ENCODE measurements around the gene ERGIC1. TPM values are rescaled to one million over a fixed set of nuclear protein-coding genes. Genes with fewer than 3 reads are reported as not detected.

The ERGIC1 gene
- total and polyA plus RNA-seq, 10 of the 15 experiments (the other 5 are each of a cell fraction or from before 2014, with no cell fraction given) = 8.8 to 104 (median 76.3) TPM

- Histone ChIP-seq H3K4me3 (no peak overlapping the region), H3K36me3 (ENCODE audit: control insufficient read depth in 2 of 2, insufficient read depth in 2 of 2, low read length in 1 of 2) (peaks cover 10 to 18% of the 10 kb centered on the region in 2 experiments; a peak in 2 of 4 replicates), H2AFZ (ENCODE audit: control insufficient read depth, low read depth, low read length) (no peak overlapping the region), H3K79me2 (ENCODE audit: control insufficient read depth, insufficient read depth, low read length) (no peaks in the 10 kb centered on the region), H3K4me2 (ENCODE audit: control insufficient read depth, insufficient read depth) (no peak overlapping the region), H4K20me1 (ENCODE audit: control insufficient read depth, insufficient read depth) (no peaks in the 10 kb centered on the region; the same call in 1 of the 2 replicates), H3K4me1 (ENCODE audit: control insufficient read depth, insufficient read depth, low read length) (no peaks in the 10 kb centered on the region), H3K27me3 (replicated peaks in 1 of 2; ENCODE audit: control insufficient read depth in 2 of 2, insufficient read depth in 2 of 2, low read length in 1 of 2) (no peaks in the 10 kb centered on the region), H3K9ac (ENCODE audit: control insufficient read depth, insufficient read depth, low read length) (no peak overlapping the region), H3K27ac (ENCODE audit: control insufficient read depth, insufficient read depth) (no peak overlapping the region), H3K9me3 (replicated peaks; ENCODE audit: control insufficient read depth, insufficient read depth, low read length) (no peaks in the 10 kb centered on the region)
- ChIA-PET RAD21 (ENCODE audit: unreplicated experiment) (no interaction called here), POLR2A (no interaction called here), SMC1A (ENCODE audit: uncharacterized antibody, unreplicated experiment) (interaction anchor here (1.1 kb wide), 1 partner anchor 9 kb away, joined by 3 read pairs; no protein-coding TSS in a partner anchor), CTCF (no interaction called here)
- ATAC-seq (no peak), FAIRE-seq (no peak), DNase-seq (ENCODE audit: low read depth, low spot score) (no peak)
- WGBS (ENCODE audit: insufficient coverage, insufficient replicate concordance, low lambda C conversion rate, missing lambda C conversion rate) = 81% methylated on average over 6 of the region's 6 CpGs
- in situ Hi-C loops (cut with MboI) (no loop called here), intact Hi-C loops (cut with micrococcal nuclease; ENCODE audit: unreplicated experiment) (no loop called here)
- BruUV-seq (replicated peaks) = no TSS peak
- TF ChIP-seq CEBPB (IDR thresholded peaks at IDR 0.05; ENCODE audit: borderline replicate concordance in 1 of 2, low read depth in 2 of 2, low read length in 2 of 2) (no peak), SUZ12 (IDR thresholded peaks at IDR 0.05; ENCODE audit: unreplicated experiment) (no peak), NR2C1 (IDR thresholded peaks at IDR 0.05) (no peak), TCF7 (IDR thresholded peaks at IDR 0.05; ENCODE audit: borderline replicate concordance) (no peak), ZBTB40 (IDR thresholded peaks at IDR 0.05; ENCODE audit: borderline replicate concordance) (no peak), POU2F2 (IDR thresholded peaks at IDR 0.05; ENCODE audit: borderline replicate concordance, low read depth, low read length) (no peak), ZZZ3 (IDR thresholded peaks at IDR 0.05; ENCODE audit: control insufficient read depth, insufficient read length, low read depth) (no peak), MLLT1 (IDR thresholded peaks at IDR 0.05) (no peak), RUNX3 (IDR thresholded peaks at IDR 0.05; ENCODE audit: low read length) (no peak), MXI1 (IDR thresholded peaks at IDR 0.05; ENCODE audit: low read depth, low read length) (no peak), SUPT20H (IDR thresholded peaks at IDR 0.05; ENCODE audit: borderline replicate concordance, control insufficient read depth, low read depth, low read length) (no peak), ASH2L (IDR thresholded peaks at IDR 0.05; ENCODE audit: borderline replicate concordance, low read depth) (no peak), ZNF274 (IDR thresholded peaks at IDR 0.05; ENCODE audit: insufficient read depth, insufficient read length) (no peak), ZBED1 (IDR thresholded peaks at IDR 0.05; ENCODE audit: borderline replicate concordance) (no peak), RELB (IDR thresholded peaks at IDR 0.05; ENCODE audit: low read depth) (no peak), HDAC6 (IDR thresholded peaks at IDR 0.05; ENCODE audit: unreplicated experiment) (no peak)
Observed at GRCh38 chr5:172890659-172891058, 56.6 kb downstream of the ERGIC1 start.
